ENCODE data around the gene TSHZ2. TPM values are rescaled to one million over a fixed set of nuclear protein-coding genes. Genes with fewer than 3 reads are reported as not detected.

TSHZ2 gene
- total and polyA plus RNA-seq, 2 donors (not counting 3 experiments of a cell fraction or from before 2014, with no cell fraction given) = not detected

DNA sequence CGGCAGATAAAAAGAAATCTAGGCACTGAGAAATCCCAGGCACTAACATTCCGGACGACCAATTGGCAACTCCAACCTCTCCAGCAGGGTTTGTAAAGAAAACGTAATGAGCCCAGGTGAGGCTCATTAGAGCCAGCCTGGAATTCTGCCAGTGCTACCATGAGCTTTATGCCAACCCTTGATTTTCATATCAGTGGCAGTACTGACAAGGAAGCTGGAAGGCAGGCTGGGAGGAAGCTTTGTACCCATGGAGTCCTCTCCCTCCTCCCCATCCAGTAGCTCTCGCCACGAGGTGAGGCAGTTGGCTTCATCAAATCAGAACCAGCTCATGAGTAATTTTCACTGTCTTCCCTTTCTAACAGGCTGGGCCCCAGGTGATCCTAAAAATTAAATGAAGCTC is 371.3 kb downstream of the TSHZ2 start:
- intact Hi-C loops (cut with micrococcal nuclease) = no loop called here
- FAIRE-seq = no peak
- H3K27me3 ChIP-seq (ENCODE audit: control insufficient read depth in 2 of 2, insufficient read depth in 2 of 2, low read length in 2 of 2) = no peaks in the 10 kb centered on the region
- no peak overlapping the region for H3K4me3 ChIP-seq (replicated peaks in 1 of 3; ENCODE audit: insufficient read depth in 1 of 3, low read depth in 1 of 3, low read length in 3 of 3)
- no peaks in the 10 kb centered on the region for H3K9me1 ChIP-seq (replicated peaks; ENCODE audit: control insufficient read depth, extremely low read depth, insufficient read depth, low read length)
- DNase-seq (ENCODE audit: low read depth, low spot score) = no peak
- H3K27ac ChIP-seq (ENCODE audit: insufficient read depth, low read depth, low read length) = no peak overlapping the region
- no TSS peak for BruUV-seq (replicated peaks)
- no peak overlapping the region for H3K9ac ChIP-seq (replicated peaks; ENCODE audit: extremely low read depth, insufficient read depth, low read length)
- no peak overlapping the region for H2AFZ ChIP-seq (ENCODE audit: low read depth, low read length)
- H3K9me3 ChIP-seq (replicated peaks; ENCODE audit: control insufficient read depth, insufficient read depth, low read length) = no peaks in the 10 kb centered on the region
- H3K79me2 ChIP-seq (ENCODE audit: control insufficient read depth, insufficient read depth, low read length) = no peaks in the 10 kb centered on the region
- dilution Hi-C loops (cut with MboI; ENCODE audit: extremely low pct_ligation_motif_present, low sequenced_read_pairs) = no loop called here
- no peaks in the 10 kb centered on the region for H3K4me1 ChIP-seq (ENCODE audit: control insufficient read depth, extremely low read depth, insufficient read depth, low read length)
- no peaks in the 10 kb centered on the region for H3K36me3 ChIP-seq (ENCODE audit: control insufficient read depth in 2 of 2, extremely low read depth in 1 of 2, insufficient read depth in 2 of 2, low read length in 2 of 2)
- H4K20me1 ChIP-seq (replicated peaks; ENCODE audit: control insufficient read depth, extremely low read depth, insufficient read depth, low read length) = no peaks in the 10 kb centered on the region
- TF ChIP-seq JUN (IDR thresholded peaks at IDR 0.05; ENCODE audit: borderline replicate concordance, insufficient read depth, insufficient read length, low read depth) (no peak), GATA2 (IDR thresholded peaks at IDR 0.05; ENCODE audit: insufficient read depth, insufficient read length, low read depth, low read length) (no peak)
- TF ChIP-seq, protein P1, sequence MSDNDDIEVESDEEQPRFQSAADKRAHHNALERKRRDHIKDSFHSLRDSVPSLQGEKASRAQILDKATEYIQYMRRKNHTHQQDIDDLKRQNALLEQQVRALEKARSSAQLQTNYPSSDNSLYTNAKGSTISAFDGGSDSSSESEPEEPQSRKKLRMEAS (IDR thresholded peaks at IDR 0.05; ENCODE audit: insufficient read depth, insufficient read length) = no peak
- TF ChIP-seq, protein P2, sequence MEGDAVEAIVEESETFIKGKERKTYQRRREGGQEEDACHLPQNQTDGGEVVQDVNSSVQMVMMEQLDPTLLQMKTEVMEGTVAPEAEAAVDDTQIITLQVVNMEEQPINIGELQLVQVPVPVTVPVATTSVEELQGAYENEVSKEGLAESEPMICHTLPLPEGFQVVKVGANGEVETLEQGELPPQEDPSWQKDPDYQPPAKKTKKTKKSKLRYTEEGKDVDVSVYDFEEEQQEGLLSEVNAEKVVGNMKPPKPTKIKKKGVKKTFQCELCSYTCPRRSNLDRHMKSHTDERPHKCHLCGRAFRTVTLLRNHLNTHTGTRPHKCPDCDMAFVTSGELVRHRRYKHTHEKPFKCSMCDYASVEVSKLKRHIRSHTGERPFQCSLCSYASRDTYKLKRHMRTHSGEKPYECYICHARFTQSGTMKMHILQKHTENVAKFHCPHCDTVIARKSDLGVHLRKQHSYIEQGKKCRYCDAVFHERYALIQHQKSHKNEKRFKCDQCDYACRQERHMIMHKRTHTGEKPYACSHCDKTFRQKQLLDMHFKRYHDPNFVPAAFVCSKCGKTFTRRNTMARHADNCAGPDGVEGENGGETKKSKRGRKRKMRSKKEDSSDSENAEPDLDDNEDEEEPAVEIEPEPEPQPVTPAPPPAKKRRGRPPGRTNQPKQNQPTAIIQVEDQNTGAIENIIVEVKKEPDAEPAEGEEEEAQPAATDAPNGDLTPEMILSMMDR (IDR thresholded peaks at IDR 0.05; ENCODE audit: extremely low read depth in 1 of 2, insufficient read depth in 1 of 2, low read depth in 1 of 2, low read length in 2 of 2) = no peak
- CTCF ChIA-PET = no interaction called here
- POLR2A ChIA-PET = no interaction called here
- H3K4me2 ChIP-seq (ENCODE audit: insufficient read depth, low read length) = no peak overlapping the region

DNA sequence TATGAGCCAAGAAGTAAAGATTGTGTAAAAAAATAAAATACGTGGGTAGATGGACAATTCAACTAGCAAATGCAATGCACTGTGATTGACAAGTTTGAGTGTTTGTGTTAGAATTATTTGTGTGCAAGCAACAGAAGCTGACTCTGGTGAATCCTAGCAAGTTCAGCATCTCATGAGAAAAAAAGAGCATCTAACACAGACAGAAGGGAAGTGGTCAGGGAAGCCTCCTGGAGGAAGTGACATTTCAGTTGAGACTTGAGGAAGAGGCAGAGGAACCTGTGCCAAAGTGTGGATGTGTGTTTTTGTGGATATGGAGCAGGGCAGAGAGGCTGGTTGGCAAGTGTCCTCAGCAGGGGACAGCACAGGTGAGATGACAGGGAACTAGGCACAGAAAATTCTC is 372.7 kb downstream of the TSHZ2 start:
- FAIRE-seq = no peak
- Histone ChIP-seq H3K4me1 (ENCODE audit: control insufficient read depth, extremely low read depth, insufficient read depth, low read length) (no peaks in the 10 kb centered on the region), H4K20me1 (replicated peaks; ENCODE audit: control insufficient read depth, extremely low read depth, insufficient read depth, low read length) (no peaks in the 10 kb centered on the region), H2AFZ (ENCODE audit: low read depth, low read length) (no peak overlapping the region), H3K9me1 (replicated peaks; ENCODE audit: control insufficient read depth, extremely low read depth, insufficient read depth, low read length) (no peaks in the 10 kb centered on the region), H3K27me3 (ENCODE audit: control insufficient read depth in 2 of 2, insufficient read depth in 2 of 2, low read length in 2 of 2) (no peaks in the 10 kb centered on the region), H3K79me2 (ENCODE audit: control insufficient read depth, insufficient read depth, low read length) (no peaks in the 10 kb centered on the region), H3K4me3 (replicated peaks in 1 of 3; ENCODE audit: insufficient read depth in 1 of 3, low read depth in 1 of 3, low read length in 3 of 3) (no peak overlapping the region), H3K4me2 (ENCODE audit: insufficient read depth, low read length) (no peak overlapping the region), H3K9me3 (replicated peaks; ENCODE audit: control insufficient read depth, insufficient read depth, low read length) (no peaks in the 10 kb centered on the region), H3K36me3 (ENCODE audit: control insufficient read depth in 2 of 2, extremely low read depth in 1 of 2, insufficient read depth in 2 of 2, low read length in 2 of 2) (no peaks in the 10 kb centered on the region), H3K9ac (replicated peaks; ENCODE audit: extremely low read depth, insufficient read depth, low read length) (no peak overlapping the region), H3K27ac (ENCODE audit: insufficient read depth, low read depth, low read length) (no peak overlapping the region)
- no TSS peak for BruUV-seq (replicated peaks)
- ChIA-PET CTCF (no interaction called here), POLR2A (no interaction called here)
- DNase-seq (ENCODE audit: low read depth, low spot score) = no peak
- intact Hi-C loops (cut with micrococcal nuclease) (no loop called here), dilution Hi-C loops (cut with MboI; ENCODE audit: extremely low pct_ligation_motif_present, low sequenced_read_pairs) (no loop called here)
- TF ChIP-seq EZH2 (IDR thresholded peaks at IDR 0.05; ENCODE audit: borderline replicate concordance, low read depth, low read length, severe bottlenecking) (no peak), JUN (IDR thresholded peaks at IDR 0.05; ENCODE audit: borderline replicate concordance, insufficient read depth, insufficient read length, low read depth) (no peak), FOS (IDR thresholded peaks at IDR 0.05; ENCODE audit: borderline replicate concordance, insufficient read depth, low read length) (no peak), MYC (IDR thresholded peaks at IDR 0.05; ENCODE audit: low read depth, low read length) (no peak)
